Liver (tissue), 9 donors: ENCODE results near the gene FFAR1. TPM values are rescaled to one million over a fixed set of nuclear protein-coding genes. Genes with fewer than 3 reads are reported as not detected.

Experiments
- DNase-seq: peaks from one replicate; pipeline ENCODE4 v3.0.0-alpha.2; 2017; ENCODE audit warnings: low spot score
- H3K27ac ChIP-seq, 2 donors: one replicate each; pipeline ENCODE4 v1.7.0; 2013; ENCODE audit warnings: inconsistent platforms in 2 of 2, low read length in 2 of 2, control low read depth in 1 of 2, low read depth in 1 of 2, mild to moderate bottlenecking in 1 of 2
- H3K27me3 ChIP-seq, 4 donors: one replicate each; pipeline versions ENCODE4 v1.6.1 to v1.7.0; 2013; ENCODE audit warnings: low read length in 3 of 4, inconsistent platforms in 1 of 4, mild to moderate bottlenecking in 1 of 4, moderate library complexity in 1 of 4; ENCODE audit not compliant: control insufficient read depth in 4 of 4, insufficient read depth in 4 of 4
- H3K36me3 ChIP-seq, 4 donors: one replicate each; pipeline versions ENCODE4 v1.6.1 to v1.7.0; 2013; ENCODE audit warnings: low read length in 3 of 4, mild to moderate bottlenecking in 3 of 4, low read depth in 1 of 4, moderate library complexity in 1 of 4; ENCODE audit not compliant: control insufficient read depth in 4 of 4, insufficient read depth in 3 of 4
- H3K4me1 ChIP-seq, 4 donors: one replicate each; pipeline versions ENCODE4 v1.6.1 to v1.7.0; 2013; ENCODE audit warnings: low read length in 3 of 4, mild to moderate bottlenecking in 3 of 4, moderate library complexity in 1 of 4; ENCODE audit not compliant: control insufficient read depth in 4 of 4, insufficient read depth in 4 of 4
- H3K4me3 ChIP-seq, 3 donors: one replicate each; pipeline versions ENCODE4 v1.6.1 to v1.7.0; 2013; ENCODE audit warnings: low read length in 3 of 3, control low read depth in 1 of 3, low read depth in 1 of 3, mild to moderate bottlenecking in 1 of 3
- H3K9ac ChIP-seq, 2 donors: one replicate each; pipeline ENCODE4 v1.7.0; 2013; ENCODE audit warnings: low read length in 2 of 2, mild to moderate bottlenecking in 2 of 2, moderate library complexity in 2 of 2, control low read depth in 1 of 2, low read depth in 1 of 2
- H3K9me3 ChIP-seq, 4 donors: one replicate each; pipeline versions ENCODE4 v1.6.1 to v1.7.0; 2013; ENCODE audit warnings: low read length in 3 of 4; ENCODE audit not compliant: control insufficient read depth in 4 of 4
- CTCF ChIP-seq: fragments of 150-350 bp; IDR thresholded peaks from 2 replicates; pipeline ENCODE4 v1.5.1; 2017; ENCODE audit warnings: improper control_type of control experiment, low read depth, low read length; ENCODE audit not compliant: missing input control
- EGR1 ChIP-seq, 2 donors: IDR thresholded peaks; 2 replicates each; pipeline ENCODE4 v1.6.1; 2016 to 2018; ENCODE audit warnings: antibody characterized with exemption in 2 of 2, low read depth in 2 of 2
- FOXA1 ChIP-seq: IDR thresholded peaks from 2 replicates; pipeline ENCODE4 v1.6.1; 2016; ENCODE audit warnings: antibody characterized with exemption
- FOXA2 ChIP-seq: IDR thresholded peaks from 2 replicates; pipeline ENCODE4 v1.6.1; 2016; ENCODE audit warnings: antibody characterized with exemption
- GABPA ChIP-seq, 2 donors: IDR thresholded peaks in 1 of 2; conservative IDR thresholded peaks in 1 of 2; 2 replicates each; pipeline ENCODE4 v1.6.1; 2016; ENCODE audit warnings: antibody characterized with exemption in 2 of 2, mild to moderate bottlenecking in 1 of 2, moderate library complexity in 1 of 2
- HNF4A ChIP-seq, 2 donors: conservative IDR thresholded peaks; 2 replicates each; pipeline ENCODE4 v1.6.1; 2016; ENCODE audit warnings: antibody characterized with exemption in 2 of 2, mild to moderate bottlenecking in 2 of 2
- HNF4G ChIP-seq: IDR thresholded peaks from 2 replicates; pipeline ENCODE4 v1.6.1; 2016; ENCODE audit warnings: antibody characterized with exemption
- JUND ChIP-seq, 2 donors: IDR thresholded peaks; 2 replicates each; pipeline ENCODE4 v1.6.1; 2016; ENCODE audit warnings: antibody characterized with exemption in 2 of 2
- NR2F2 ChIP-seq: IDR thresholded peaks from 2 replicates; pipeline ENCODE4 v1.6.1; 2016; ENCODE audit warnings: antibody characterized with exemption
- RAD21 ChIP-seq, 2 donors: IDR thresholded peaks; 2 replicates each; pipeline ENCODE4 v1.6.1; 2016; ENCODE audit warnings: antibody characterized with exemption in 2 of 2, mild to moderate bottlenecking in 2 of 2
- RXRA ChIP-seq, 2 donors: IDR thresholded peaks; 2 replicates each; pipeline ENCODE4 v1.6.1; 2017 to 2018; ENCODE audit warnings: antibody characterized with exemption in 2 of 2, mild to moderate bottlenecking in 1 of 2
- SP1 ChIP-seq: IDR thresholded peaks from 2 replicates; pipeline ENCODE4 v1.6.1; 2018; ENCODE audit warnings: antibody characterized with exemption, mild to moderate bottlenecking
- TAF1 ChIP-seq: conservative IDR thresholded peaks from 2 replicates; pipeline ENCODE4 v1.6.1; 2016; ENCODE audit warnings: antibody characterized with exemption, mild to moderate bottlenecking
- YY1 ChIP-seq: IDR thresholded peaks from 2 replicates; pipeline ENCODE4 v1.6.1; 2016; ENCODE audit warnings: antibody characterized with exemption, mild to moderate bottlenecking
- ZBTB33 ChIP-seq: IDR thresholded peaks from 2 replicates; pipeline ENCODE4 v1.6.1; 2016; ENCODE audit warnings: antibody characterized with exemption
- WGBS: extraction: QIAGEN DNeasy Blood & Tissue Kit; methylation state at CpG from one replicate; pipeline ENCODE4 v1.1.7; 2013; 5-methylcytosine and 5-hydroxymethylcytosine counted together
- polyA plus RNA-seq, 2 donors: library from polyadenylated mRNA; stranded (reverse) in 1 of 2; unstranded in 1 of 2; fragments of 200-250 nt in 1 of 2; fragments of >200 nt in 1 of 2; fragmentation: Nextera tagmentation in 1 of 2; extraction: Ambion mirVana in 1 of 2; gene quantifications; one replicate each; pipeline versions ENCODE4 v1.2.1 to v1.2.3, GENCODE V29; 2013 to 2015
- total RNA-seq, 2 donors: library from RNA; depleted of rRNA; stranded (reverse); fragments of >200 nt; gene quantifications; one replicate each; pipeline ENCODE4 v1.2.3, GENCODE V29; 2014
- TF ChIP-seq, protein P1 (sequence below): IDR thresholded peaks from 2 replicates; pipeline ENCODE4 v1.6.1; 2016; ENCODE audit warnings: antibody characterized with exemption, mild to moderate bottlenecking
- TF ChIP-seq, protein P2 (sequence below): IDR thresholded peaks from 2 replicates; pipeline ENCODE4 v1.6.1; 2016; ENCODE audit warnings: antibody characterized with exemption
- TF ChIP-seq, protein P3 (sequence below): IDR thresholded peaks from 2 replicates; pipeline ENCODE4 v1.6.1; 2016; ENCODE audit warnings: antibody characterized with exemption
- donor health status: healthy.
- donor health status: healthy.
- donor health status: healthy.
- donor health status: healthy.
- donor health status: healthy.

The FFAR1 gene
- total and polyA plus RNA-seq, 4 donors, result not detected

DNA sequence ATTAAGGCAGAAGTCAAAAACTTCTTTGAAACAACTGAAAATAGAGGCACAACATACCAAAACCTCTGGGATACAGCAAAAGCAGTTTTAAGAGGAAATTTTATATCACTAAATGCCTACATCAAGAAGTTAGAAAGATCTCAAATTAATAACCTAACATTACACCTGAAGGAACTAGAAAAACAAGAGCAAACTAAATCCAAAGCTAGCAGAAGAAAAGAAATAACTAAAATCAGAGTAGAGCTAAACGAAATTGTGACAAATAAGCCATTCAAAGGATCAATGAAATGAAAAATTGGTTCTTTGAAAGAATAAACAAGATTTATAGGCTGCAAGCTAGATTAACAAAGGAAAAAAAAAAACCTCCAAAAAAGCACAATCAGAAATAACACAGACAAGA lies 20.7 kb downstream of the FFAR1 start:
- Histone ChIP-seq H3K36me3 (no peaks in the 10 kb centered on the region), H3K27ac (no peak overlapping the region), H3K4me3 (no peak overlapping the region), H3K9me3 (no peaks in the 10 kb centered on the region), H3K27me3 (no peaks in the 10 kb centered on the region), H3K9ac (no peak overlapping the region), H3K4me1 (no peaks in the 10 kb centered on the region)
- TF ChIP-seq ZBTB33 (no peak), RXRA (IDR thresholded peaks at IDR 0.05) (no peak), FOXA2 (no peak), TAF1 (no peak)
- DNase-seq, result no peak
- WGBS, result 65% methylated on average over 1 of the region's 1 CpG

- TF ChIP-seq RAD21 (IDR thresholded peaks at IDR 0.05) (no peak), NR2F2 (no peak), HNF4G (no peak), EGR1 (IDR thresholded peaks at IDR 0.05; ENCODE audit: low read depth in 2 of 2) (no peak), CTCF (no peak), YY1 (no peak), JUND (IDR thresholded peaks at IDR 0.05) (no peak), RXRA (IDR thresholded peaks at IDR 0.05) (no peak), FOXA1 (no peak), TAF1 (no peak), ZBTB33 (no peak), FOXA2 (no peak), SP1 (no peak), GABPA (IDR thresholded peaks at IDR 0.05 in 1 of 2, conservative IDR thresholded peaks at IDR 0.05 in 1 of 2) (no peak), HNF4A (conservative IDR thresholded peaks at IDR 0.05) (no peak)
- TF ChIP-seq, protein P1, sequence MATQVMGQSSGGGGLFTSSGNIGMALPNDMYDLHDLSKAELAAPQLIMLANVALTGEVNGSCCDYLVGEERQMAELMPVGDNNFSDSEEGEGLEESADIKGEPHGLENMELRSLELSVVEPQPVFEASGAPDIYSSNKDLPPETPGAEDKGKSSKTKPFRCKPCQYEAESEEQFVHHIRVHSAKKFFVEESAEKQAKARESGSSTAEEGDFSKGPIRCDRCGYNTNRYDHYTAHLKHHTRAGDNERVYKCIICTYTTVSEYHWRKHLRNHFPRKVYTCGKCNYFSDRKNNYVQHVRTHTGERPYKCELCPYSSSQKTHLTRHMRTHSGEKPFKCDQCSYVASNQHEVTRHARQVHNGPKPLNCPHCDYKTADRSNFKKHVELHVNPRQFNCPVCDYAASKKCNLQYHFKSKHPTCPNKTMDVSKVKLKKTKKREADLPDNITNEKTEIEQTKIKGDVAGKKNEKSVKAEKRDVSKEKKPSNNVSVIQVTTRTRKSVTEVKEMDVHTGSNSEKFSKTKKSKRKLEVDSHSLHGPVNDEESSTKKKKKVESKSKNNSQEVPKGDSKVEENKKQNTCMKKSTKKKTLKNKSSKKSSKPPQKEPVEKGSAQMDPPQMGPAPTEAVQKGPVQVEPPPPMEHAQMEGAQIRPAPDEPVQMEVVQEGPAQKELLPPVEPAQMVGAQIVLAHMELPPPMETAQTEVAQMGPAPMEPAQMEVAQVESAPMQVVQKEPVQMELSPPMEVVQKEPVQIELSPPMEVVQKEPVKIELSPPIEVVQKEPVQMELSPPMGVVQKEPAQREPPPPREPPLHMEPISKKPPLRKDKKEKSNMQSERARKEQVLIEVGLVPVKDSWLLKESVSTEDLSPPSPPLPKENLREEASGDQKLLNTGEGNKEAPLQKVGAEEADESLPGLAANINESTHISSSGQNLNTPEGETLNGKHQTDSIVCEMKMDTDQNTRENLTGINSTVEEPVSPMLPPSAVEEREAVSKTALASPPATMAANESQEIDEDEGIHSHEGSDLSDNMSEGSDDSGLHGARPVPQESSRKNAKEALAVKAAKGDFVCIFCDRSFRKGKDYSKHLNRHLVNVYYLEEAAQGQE, result no peak
- TF ChIP-seq, protein P2, sequence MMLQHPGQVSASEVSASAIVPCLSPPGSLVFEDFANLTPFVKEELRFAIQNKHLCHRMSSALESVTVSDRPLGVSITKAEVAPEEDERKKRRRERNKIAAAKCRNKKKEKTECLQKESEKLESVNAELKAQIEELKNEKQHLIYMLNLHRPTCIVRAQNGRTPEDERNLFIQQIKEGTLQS, result no peak
- TF ChIP-seq, protein P3, sequence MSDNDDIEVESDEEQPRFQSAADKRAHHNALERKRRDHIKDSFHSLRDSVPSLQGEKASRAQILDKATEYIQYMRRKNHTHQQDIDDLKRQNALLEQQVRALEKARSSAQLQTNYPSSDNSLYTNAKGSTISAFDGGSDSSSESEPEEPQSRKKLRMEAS, result no peak
- no peak overlapping the region for H3K27ac ChIP-seq
- H3K4me3 ChIP-seq, result no peak overlapping the region
- H3K9me3 ChIP-seq, result no peaks in the 10 kb centered on the region
- H3K9ac ChIP-seq, result no peak overlapping the region
- H3K27me3 ChIP-seq, result no peaks in the 10 kb centered on the region
- no peaks in the 10 kb centered on the region for H3K36me3 ChIP-seq
- DNase-seq, result no peak
- no peaks in the 10 kb centered on the region for H3K4me1 ChIP-seq
Observed at GRCh38 chr19:35369522-35369921, 21.8 kb downstream of the FFAR1 start.
